Measurements from ENCODE around the gene DENND2A.

- TF ChIP-seq, protein P1, sequence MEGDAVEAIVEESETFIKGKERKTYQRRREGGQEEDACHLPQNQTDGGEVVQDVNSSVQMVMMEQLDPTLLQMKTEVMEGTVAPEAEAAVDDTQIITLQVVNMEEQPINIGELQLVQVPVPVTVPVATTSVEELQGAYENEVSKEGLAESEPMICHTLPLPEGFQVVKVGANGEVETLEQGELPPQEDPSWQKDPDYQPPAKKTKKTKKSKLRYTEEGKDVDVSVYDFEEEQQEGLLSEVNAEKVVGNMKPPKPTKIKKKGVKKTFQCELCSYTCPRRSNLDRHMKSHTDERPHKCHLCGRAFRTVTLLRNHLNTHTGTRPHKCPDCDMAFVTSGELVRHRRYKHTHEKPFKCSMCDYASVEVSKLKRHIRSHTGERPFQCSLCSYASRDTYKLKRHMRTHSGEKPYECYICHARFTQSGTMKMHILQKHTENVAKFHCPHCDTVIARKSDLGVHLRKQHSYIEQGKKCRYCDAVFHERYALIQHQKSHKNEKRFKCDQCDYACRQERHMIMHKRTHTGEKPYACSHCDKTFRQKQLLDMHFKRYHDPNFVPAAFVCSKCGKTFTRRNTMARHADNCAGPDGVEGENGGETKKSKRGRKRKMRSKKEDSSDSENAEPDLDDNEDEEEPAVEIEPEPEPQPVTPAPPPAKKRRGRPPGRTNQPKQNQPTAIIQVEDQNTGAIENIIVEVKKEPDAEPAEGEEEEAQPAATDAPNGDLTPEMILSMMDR (conservative IDR thresholded peaks at IDR 0.05 in 1 of 2, IDR thresholded peaks at IDR 0.05 in 1 of 2; ENCODE audit: low read depth in 1 of 2, low read length in 2 of 2), result no peak
- no peak for TF ChIP-seq EZH2 (IDR thresholded peaks at IDR 0.05; ENCODE audit: low read length, missing control alignments)
Measured at GRCh38 chr7:140609646-140610045, 31.0 kb downstream of the DENND2A start.

All from fibroblast of lung (primary cell).